GM18868 (cell line): ENCODE results near the gene STK10.

Experiments
- ATAC-seq: cut with Tn5 transposase; IDR thresholded peaks from one replicate; pipeline ENCODE4 v1.9.1; 2021; ENCODE audit warnings: mild to moderate bottlenecking, moderate library complexity; ENCODE audit not compliant: unreplicated experiment

The STK10 gene

GRCh38 chr5:172063463-172064235 lies 124.4 kb downstream of the STK10 start:
- no peak for ATAC-seq

- ATAC-seq = no peak
Observed at GRCh38 chr5:172059661-172060100, 128.3 kb downstream of the STK10 start.

- ATAC-seq = no peak
Observed at GRCh38 chr5:172058088-172058487, 129.9 kb downstream of the STK10 start.

- no peak for ATAC-seq
Observed at GRCh38 chr5:172055996-172056395, 132.0 kb downstream of the STK10 start.

GRCh38 chr5:172055421-172055820 lies 132.6 kb downstream of the STK10 start:
- no peak for ATAC-seq

- no peak for ATAC-seq
Observed at GRCh38 chr5:172054611-172055153, 133.3 kb downstream of the STK10 start.

- ATAC-seq = no peak
Observed at GRCh38 chr5:172052450-172053236, 135.4 kb downstream of the STK10 start.

GRCh38 chr5:172051643-172052339 lies 136.2 kb downstream of the STK10 start:
- ATAC-seq = no peak

GRCh38 chr5:172050080-172050479 lies 137.9 kb downstream of the STK10 start:
- ATAC-seq = no peak

GRCh38 chr5:172049226-172049796 lies 138.7 kb downstream of the STK10 start:
- ATAC-seq = no peak

- no peak for ATAC-seq
Observed at GRCh38 chr5:172048539-172049101, 139.4 kb downstream of the STK10 start.

- no peak for ATAC-seq
Observed at GRCh38 chr5:172048170-172048422, 139.9 kb downstream of the STK10 start.

GRCh38 chr5:172046593-172046992 lies 141.4 kb downstream of the STK10 start:
- no peak for ATAC-seq

- no peak for ATAC-seq
Observed at GRCh38 chr5:172045315-172045632, 142.8 kb downstream of the STK10 start.

- no peak for ATAC-seq
Observed at GRCh38 chr5:172044631-172045314, 143.3 kb downstream of the STK10 start.

- ATAC-seq = no peak
Observed at GRCh38 chr5:172043865-172044264, 144.2 kb downstream of the STK10 start.

- no peak for ATAC-seq
Observed at GRCh38 chr5:172042183-172042582, 145.8 kb downstream of the STK10 start.

GRCh38 chr5:172038167-172038566 lies 149.9 kb downstream of the STK10 start:
- no peak for ATAC-seq

GRCh38 chr5:172035049-172035448 lies 153.0 kb downstream of the STK10 start:
- peak; percentile 84 for ATAC-seq

GRCh38 chr5:172031894-172032461 lies 156.0 kb downstream of the STK10 start:
- no peak for ATAC-seq
